Hepatocyte (in vitro differentiated cells): ENCODE measurements around the gene CAPN2. TPM values are rescaled to one million over a fixed set of nuclear protein-coding genes. Genes with fewer than 3 reads are reported as not detected.

ENCODE experiments used
- DNase-seq: peaks from one replicate; pipeline ENCODE4 v3.0.0-alpha.2; 2016; ENCODE audit warnings: low spot score
- H2AFZ ChIP-seq: fragments of 200-600 bp; sonication (generic); 2 replicates; pipeline ENCODE4 v1.6.0; 2016; ENCODE audit warnings: antibody characterized with exemption, mild to moderate bottlenecking
- H3K27ac ChIP-seq: fragments of 200-600 bp; sonication (generic); 2 replicates; pipeline ENCODE4 v1.5.1; 2016; ENCODE audit warnings: mild to moderate bottlenecking
- H3K27me3 ChIP-seq: fragments of 200-600 bp; sonication (generic); 2 replicates; pipeline ENCODE4 v1.6.1; 2016
- H3K36me3 ChIP-seq: fragments of 200-600 bp; sonication (generic); replicated peaks from 2 replicates; pipeline ENCODE4 v1.5.1; 2016; ENCODE audit warnings: low read depth; ENCODE audit not compliant: insufficient read depth
- H3K4me1 ChIP-seq: fragments of 200-600 bp; sonication (generic); 2 replicates; pipeline ENCODE4 v1.5.1; 2016; ENCODE audit warnings: mild to moderate bottlenecking, moderate library complexity; ENCODE audit not compliant: insufficient read depth
- H3K4me2 ChIP-seq: fragments of 200-600 bp; sonication (generic); 2 replicates; pipeline ENCODE4 v1.6.0; 2016
- H3K4me3 ChIP-seq: fragments of 200-600 bp; sonication (generic); 2 replicates; pipeline ENCODE4 v1.5.1; 2016; ENCODE audit warnings: mild to moderate bottlenecking
- H3K79me2 ChIP-seq: fragments of 200-600 bp; sonication (generic); 2 replicates; pipeline ENCODE4 v1.6.0; 2017; ENCODE audit warnings: mild to moderate bottlenecking
- H3K9me2 ChIP-seq: fragments of 200-600 bp; sonication (generic); replicated peaks from 2 replicates; pipeline ENCODE4 v1.6.0; 2017; ENCODE audit warnings: mild to moderate bottlenecking; ENCODE audit not compliant: insufficient read depth
- H3K9me3 ChIP-seq: fragments of 200-600 bp; sonication (generic); 2 replicates; pipeline ENCODE4 v1.5.1; 2016; ENCODE audit warnings: low read depth, mild to moderate bottlenecking
- H4K20me1 ChIP-seq: fragments of 200-600 bp; sonication (generic); 2 replicates; pipeline ENCODE4 v1.6.0; 2016; ENCODE audit warnings: mild to moderate bottlenecking; ENCODE audit not compliant: insufficient read depth, poor library complexity, severe bottlenecking
- EZH2 ChIP-seq: fragments of 200-600 bp; sonication (generic); IDR thresholded peaks from 2 replicates; pipeline ENCODE4 v1.6.1; 2016; ENCODE audit warnings: antibody characterized with exemption, mild to moderate bottlenecking, borderline replicate concordance
- EZH2phosphoT487 ChIP-seq: fragments of 200-600 bp; sonication (generic); IDR thresholded peaks from one replicate; pipeline ENCODE4 v1.6.1; 2018; ENCODE audit warnings: antibody characterized with exemption, mild to moderate bottlenecking, low read depth, moderate library complexity; ENCODE audit not compliant: unreplicated experiment, severe bottlenecking
- WGBS: methylation state at CpG from one replicate; pipeline ENCODE4 v1.1.6; 2016; ENCODE audit warnings: low lambda C conversion rate; ENCODE audit errors: missing lambda C conversion rate; 5-methylcytosine and 5-hydroxymethylcytosine counted together
- polyA plus RNA-seq: library from polyadenylated mRNA; unstranded; fragments of >200 nt; fragmentation: Nextera tagmentation; extraction: Ambion mirVana; gene quantifications from 2 replicates; pipeline ENCODE4 v1.2.1, GENCODE V29; 2016
- total RNA-seq: library from RNA; depleted of rRNA; stranded (reverse); fragments of >200 nt; gene quantifications from 2 replicates; pipeline ENCODE4 v1.2.3, GENCODE V29; 2014
- TF ChIP-seq, protein P1 (sequence below): fragments of 200-600 bp; sonication (generic); IDR thresholded peaks from 2 replicates; pipeline ENCODE4 v1.5.1; 2016; ENCODE audit warnings: antibody characterized with exemption, mild to moderate bottlenecking; ENCODE audit not compliant: poor library complexity

CAPN2 gene
- total and polyA plus RNA-seq, 2 experiments from 2014 or later, result 147 to 162 TPM

DNA sequence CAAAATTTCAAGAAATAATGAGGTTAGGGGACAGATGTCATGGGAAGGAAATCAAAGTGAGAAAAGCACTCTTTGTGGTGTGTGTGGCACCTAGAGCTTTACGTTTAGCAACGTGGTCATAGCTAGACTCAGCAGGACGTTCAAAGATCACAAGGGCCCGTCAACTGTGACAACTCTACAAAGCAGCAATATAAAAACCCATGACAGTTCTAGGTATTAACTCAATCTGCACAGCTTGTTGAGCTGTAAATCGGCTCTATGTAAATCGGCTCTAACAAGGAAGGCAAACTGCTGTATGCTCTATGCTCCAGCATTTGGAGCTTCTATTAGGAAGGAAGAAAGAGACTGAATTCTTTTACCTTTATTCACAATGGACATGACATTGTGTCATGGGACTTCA is 68.6 kb downstream of the CAPN2 start:
- WGBS, result 70% methylated on average over 6 of the region's 6 CpGs
- Histone ChIP-seq H3K9me3 (no peaks in the 10 kb centered on the region), H3K27me3 (no peaks in the 10 kb centered on the region), H3K36me3 (peaks cover 4% of the 10 kb centered on the region), H3K27ac (peak overlapping the region; percentile 29), H4K20me1 (no peaks in the 10 kb centered on the region), H3K79me2 (peaks cover 8% of the 10 kb centered on the region), H3K4me2 (no peak overlapping the region), H2AFZ (no peak overlapping the region), H3K4me3 (no peak overlapping the region), H3K9me2 (no peaks in the 10 kb centered on the region), H3K4me1 (peaks cover 8% of the 10 kb centered on the region)
- TF ChIP-seq EZH2 (no peak), EZH2phosphoT487 (no peak)
- TF ChIP-seq, protein P1, sequence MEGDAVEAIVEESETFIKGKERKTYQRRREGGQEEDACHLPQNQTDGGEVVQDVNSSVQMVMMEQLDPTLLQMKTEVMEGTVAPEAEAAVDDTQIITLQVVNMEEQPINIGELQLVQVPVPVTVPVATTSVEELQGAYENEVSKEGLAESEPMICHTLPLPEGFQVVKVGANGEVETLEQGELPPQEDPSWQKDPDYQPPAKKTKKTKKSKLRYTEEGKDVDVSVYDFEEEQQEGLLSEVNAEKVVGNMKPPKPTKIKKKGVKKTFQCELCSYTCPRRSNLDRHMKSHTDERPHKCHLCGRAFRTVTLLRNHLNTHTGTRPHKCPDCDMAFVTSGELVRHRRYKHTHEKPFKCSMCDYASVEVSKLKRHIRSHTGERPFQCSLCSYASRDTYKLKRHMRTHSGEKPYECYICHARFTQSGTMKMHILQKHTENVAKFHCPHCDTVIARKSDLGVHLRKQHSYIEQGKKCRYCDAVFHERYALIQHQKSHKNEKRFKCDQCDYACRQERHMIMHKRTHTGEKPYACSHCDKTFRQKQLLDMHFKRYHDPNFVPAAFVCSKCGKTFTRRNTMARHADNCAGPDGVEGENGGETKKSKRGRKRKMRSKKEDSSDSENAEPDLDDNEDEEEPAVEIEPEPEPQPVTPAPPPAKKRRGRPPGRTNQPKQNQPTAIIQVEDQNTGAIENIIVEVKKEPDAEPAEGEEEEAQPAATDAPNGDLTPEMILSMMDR, result no peak
- peak; percentile 42 for DNase-seq

DNA sequence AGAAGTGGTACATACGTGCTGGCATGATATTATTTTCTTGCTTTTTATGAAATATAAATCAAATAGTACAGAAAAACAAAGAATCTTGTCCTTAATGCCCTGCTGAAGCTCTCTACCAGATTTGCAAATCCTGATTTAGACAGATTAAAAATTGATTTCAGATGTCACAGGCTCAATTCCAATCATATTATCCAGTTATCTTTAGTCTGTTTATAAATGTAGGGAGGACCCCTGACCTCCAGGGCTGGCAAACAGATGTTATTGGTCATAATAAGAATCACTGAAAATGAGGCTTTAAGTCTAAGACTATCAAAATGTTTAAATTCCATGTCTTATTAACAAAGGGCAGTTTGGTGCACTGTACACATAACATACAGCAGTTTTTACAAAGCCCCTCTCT is 71.3 kb downstream of the CAPN2 start:
- peaks cover 4% of the 10 kb centered on the region for H3K36me3 ChIP-seq

DNA sequence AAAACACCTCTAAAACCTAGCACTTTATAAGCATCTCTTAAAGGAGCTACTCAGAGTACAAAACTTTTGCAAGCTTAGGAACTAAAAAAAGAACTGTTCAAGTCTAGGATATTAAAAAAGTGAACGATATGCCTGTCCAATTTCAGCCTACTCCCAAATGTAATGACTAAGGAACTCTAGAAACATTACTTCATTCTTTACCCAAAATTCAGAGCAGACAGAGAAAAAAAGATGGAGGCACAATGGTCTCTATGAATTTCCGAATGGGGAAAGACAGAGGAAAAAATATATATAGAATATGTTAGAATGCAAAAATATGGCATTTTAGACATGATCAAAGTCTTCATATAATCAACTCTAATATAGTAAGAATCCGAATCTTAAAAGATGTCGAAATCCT is 72.2 kb downstream of the CAPN2 start:
- Histone ChIP-seq H3K27me3 (no peaks in the 10 kb centered on the region), H4K20me1 (no peaks in the 10 kb centered on the region), H3K9me3 (no peaks in the 10 kb centered on the region), H3K4me3 (no peak overlapping the region), H2AFZ (no peak overlapping the region), H3K4me1 (no peaks in the 10 kb centered on the region), H3K4me2 (no peak overlapping the region), H3K9me2 (no peaks in the 10 kb centered on the region), H3K27ac (no peak overlapping the region), H3K79me2 (peaks cover 8% of the 10 kb centered on the region), H3K36me3 (peaks cover 4% of the 10 kb centered on the region)
- DNase-seq, result no peak
- WGBS, result 92% methylated on average over 4 of the region's 4 CpGs
- TF ChIP-seq EZH2phosphoT487 (no peak), EZH2 (no peak)
- TF ChIP-seq, protein P1, result no peak

More for the DNA sequence above, 71.3 kb downstream of the CAPN2 start:
- H3K4me3 ChIP-seq, result no peak overlapping the region
- H3K79me2 ChIP-seq, result peaks cover 8% of the 10 kb centered on the region
- H4K20me1 ChIP-seq, result no peaks in the 10 kb centered on the region
- no peak for TF ChIP-seq EZH2
- TF ChIP-seq, protein P1, result no peak
- no peak for TF ChIP-seq EZH2phosphoT487
- no peaks in the 10 kb centered on the region for H3K27me3 ChIP-seq
- 94% methylated on average over 1 of the region's 1 CpG for WGBS
- no peak overlapping the region for H2AFZ ChIP-seq
- H3K9me3 ChIP-seq, result no peaks in the 10 kb centered on the region
- H3K4me2 ChIP-seq, result no peak overlapping the region
- no peaks in the 10 kb centered on the region for H3K4me1 ChIP-seq
- no peaks in the 10 kb centered on the region for H3K9me2 ChIP-seq
- DNase-seq, result no peak
- H3K27ac ChIP-seq, result no peak overlapping the region

DNA sequence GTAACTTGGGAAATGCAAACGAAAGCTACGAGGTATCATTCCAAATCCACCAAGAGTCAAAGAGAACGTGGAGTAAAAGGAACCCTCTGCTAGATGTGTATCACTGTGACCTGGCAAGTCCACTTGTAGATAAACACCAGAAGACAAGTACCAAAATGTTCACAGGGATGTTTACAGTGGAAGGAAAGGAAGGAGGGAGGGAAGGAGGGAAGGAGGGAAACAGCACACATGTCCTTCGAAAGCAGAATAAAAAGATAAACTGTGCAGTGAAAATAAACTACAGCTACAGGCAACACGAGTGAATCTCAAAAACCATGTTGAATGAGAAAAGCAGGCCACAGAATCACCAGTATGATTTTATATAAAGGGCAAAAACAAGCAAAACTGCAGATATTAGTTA is 73.5 kb downstream of the CAPN2 start:
- DNase-seq, result no peak

More for the DNA sequence above, 73.5 kb downstream of the CAPN2 start:
- Histone ChIP-seq H3K36me3 (peaks cover 4% of the 10 kb centered on the region), H3K27ac (no peak overlapping the region), H4K20me1 (no peaks in the 10 kb centered on the region), H3K4me1 (no peaks in the 10 kb centered on the region), H2AFZ (no peak overlapping the region), H3K27me3 (no peaks in the 10 kb centered on the region), H3K79me2 (peaks cover 8% of the 10 kb centered on the region), H3K4me2 (no peak overlapping the region), H3K4me3 (no peak overlapping the region), H3K9me2 (no peaks in the 10 kb centered on the region), H3K9me3 (no peaks in the 10 kb centered on the region)
- WGBS, result 66% methylated on average over 5 of the region's 5 CpGs
- TF ChIP-seq, protein P1, result no peak
- TF ChIP-seq EZH2phosphoT487 (no peak), EZH2 (no peak)
